Activated CD8-positive, alpha-beta T cell treated with anti-CD3 and anti-CD28 coated beads, Interleukin-2, amount 10 ng/mL, durations not matched to agents 7 days and 5 days (primary cell): ENCODE results near the gene ANKRD13D. TPM values are rescaled to one million over a fixed set of nuclear protein-coding genes. Genes with fewer than 3 reads are reported as not detected.

Experiments
- ATAC-seq: fragments of 150-1000 bp; cut with Tn5 transposase; one replicate; pipeline ENCODE4 v1.10.0; 2021; ENCODE audit warnings: moderate library complexity
- CTCF ChIA-PET: fragments of 350-600 bp; sonication (Branson Sonifier 250); formaldehyde crosslinking; loops from one replicate; lab custom pipeline; 2021; ENCODE audit warnings: antibody characterized with exemption; lab: Charles Lee
- POLR2A ChIA-PET: fragments of 350-600 bp; sonication (Branson Sonifier 250); formaldehyde crosslinking; loops from one replicate; lab custom pipeline; 2021; ENCODE audit warnings: antibody characterized with exemption; lab: Charles Lee
- DNase-seq: peaks from one replicate; pipeline ENCODE4 v3.0.0-alpha.2; 2020
- H3K27ac Mint-ChIP-seq: one replicate; pipeline ENCODE4 v1.8.0; 2021; ENCODE audit warnings: mild to moderate bottlenecking, mixed read lengths
- H3K27me3 Mint-ChIP-seq: one replicate; pipeline ENCODE4 v1.8.0; 2021; ENCODE audit warnings: low read depth, mixed read lengths
- H3K36me3 Mint-ChIP-seq: one replicate; pipeline ENCODE4 v1.8.0; 2021; ENCODE audit warnings: low read depth, mixed read lengths
- H3K4me1 Mint-ChIP-seq: one replicate; pipeline ENCODE4 v1.8.0; 2021; ENCODE audit warnings: low read depth, mixed read lengths
- H3K4me3 Mint-ChIP-seq: one replicate; pipeline ENCODE4 v1.8.0; 2021; ENCODE audit warnings: mild to moderate bottlenecking, mixed read lengths
- H3K9me3 Mint-ChIP-seq: one replicate; pipeline ENCODE4 v1.8.0; 2022; ENCODE audit warnings: mixed read lengths; ENCODE audit not compliant: insufficient read depth
- total RNA-seq, 2 experiments: library from RNA; stranded (reverse); gene quantifications; one replicate each; pipeline ENCODE4 v1.2.3, GENCODE V29; 2021

The ANKRD13D gene
- total RNA-seq, 2 experiments from 2014 or later, result 179 to 189 TPM

- Mint-ChIP-seq H3K36me3 (peaks cover 88% of the 10 kb centered on the region), H3K9me3 (no peaks in the 10 kb centered on the region), H3K4me1 (peaks cover 74% of the 10 kb centered on the region), H3K27me3 (no peaks in the 10 kb centered on the region), H3K4me3 (no peak overlapping the region), H3K27ac (peak overlapping the region; percentile 57)
- DNase-seq (no peak), ATAC-seq (no peak)
- ChIA-PET POLR2A (interaction anchor here (0.6 to 2.4 kb wide), 2 partner anchors 10 to 184 kb away, joined by 5 to 18 read pairs; no protein-coding TSS in a partner anchor), CTCF (interaction anchor here (1.6 kb wide), 1 partner anchor 35 kb away, joined by 7 read pairs; no protein-coding TSS in a partner anchor)
Observed at GRCh38 chr11:67282155-67282875, 6.8 kb upstream of the ANKRD13D start.

GRCh38 chr11:67282876-67283371 lies 6.2 kb upstream of the ANKRD13D start:
- Mint-ChIP-seq H3K27me3 (no peaks in the 10 kb centered on the region), H3K27ac (peak overlapping the region; percentile 57), H3K4me1 (peaks cover 74% of the 10 kb centered on the region), H3K4me3 (no peak overlapping the region), H3K9me3 (no peaks in the 10 kb centered on the region), H3K36me3 (peaks cover 89% of the 10 kb centered on the region)
- CTCF ChIA-PET, result interaction anchor here (0.9 to 1.6 kb wide), 3 partner anchors 15 to 34 kb away, joined by 3 to 7 read pairs (median 3); partner anchors contain the start of gene GRK2
- DNase-seq (no peak), ATAC-seq (no peak)
- POLR2A ChIA-PET, result interaction anchor here (0.6 to 2.4 kb wide), 3 partner anchors 10 to 346 kb away, joined by 3 to 18 read pairs (median 5); no protein-coding TSS in a partner anchor

GRCh38 chr11:67283481-67283963 lies 5.6 kb upstream of the ANKRD13D start:
- H3K4me1 Mint-ChIP-seq, result peaks cover 71% of the 10 kb centered on the region
- no peak for ATAC-seq
- ChIA-PET POLR2A (interaction anchor here (0.6 to 2.4 kb wide), 2 partner anchors 11 to 345 kb away, joined by 3 to 18 read pairs; no protein-coding TSS in a partner anchor), CTCF (interaction anchor here (0.9 to 1.6 kb wide), 3 partner anchors 15 to 34 kb away, joined by 3 to 7 read pairs (median 3); partner anchors contain the start of gene GRK2)
- peak overlapping the region; percentile 57 for H3K27ac Mint-ChIP-seq
- H3K9me3 Mint-ChIP-seq, result no peaks in the 10 kb centered on the region
- no peak overlapping the region for H3K4me3 Mint-ChIP-seq
- no peak for DNase-seq
- no peaks in the 10 kb centered on the region for H3K27me3 Mint-ChIP-seq
- H3K36me3 Mint-ChIP-seq, result peaks cover 84% of the 10 kb centered on the region

GRCh38 chr11:67284811-67285540 lies 4.1 kb upstream of the ANKRD13D start:
- H3K9me3 Mint-ChIP-seq, result no peaks in the 10 kb centered on the region
- H3K27me3 Mint-ChIP-seq, result no peaks in the 10 kb centered on the region
- ChIA-PET POLR2A (interaction anchor here (0.6 to 7.5 kb wide), 3 partner anchors 12 to 45 kb away, joined by 3 to 201 read pairs (median 18); partner anchors contain the start of gene GRK2), CTCF (no interaction called here)
- H3K4me3 Mint-ChIP-seq, result no peak overlapping the region
- H3K36me3 Mint-ChIP-seq, result peaks cover 75% of the 10 kb centered on the region
- DNase-seq (no peak), ATAC-seq (no peak)
- peak overlapping the region; percentile 64 for H3K27ac Mint-ChIP-seq
- peaks cover 60% of the 10 kb centered on the region for H3K4me1 Mint-ChIP-seq

GRCh38 chr11:67285541-67286498 lies 3.3 kb upstream of the ANKRD13D start:
- Mint-ChIP-seq H3K27me3 (no peaks in the 10 kb centered on the region), H3K27ac (peak overlapping the region; percentile 97), H3K4me1 (peaks cover 64% of the 10 kb centered on the region), H3K4me3 (peak overlapping the region; percentile 75), H3K36me3 (peaks cover 74% of the 10 kb centered on the region), H3K9me3 (no peaks in the 10 kb centered on the region)
- POLR2A ChIA-PET, result interaction anchor here (0.6 to 7.5 kb wide), 4 partner anchors 8 to 297 kb away, joined by 3 to 201 read pairs (median 48); partner anchors contain the start of genes GRK2 and GSTP1
- DNase-seq (no peak), ATAC-seq (no peak)
- CTCF ChIA-PET, result interaction anchor here (3.4 to 5.5 kb wide), 2 partner anchors 9 to 16 kb away, joined by 36 to 60 read pairs; partner anchors contain the start of gene GRK2

DNA sequence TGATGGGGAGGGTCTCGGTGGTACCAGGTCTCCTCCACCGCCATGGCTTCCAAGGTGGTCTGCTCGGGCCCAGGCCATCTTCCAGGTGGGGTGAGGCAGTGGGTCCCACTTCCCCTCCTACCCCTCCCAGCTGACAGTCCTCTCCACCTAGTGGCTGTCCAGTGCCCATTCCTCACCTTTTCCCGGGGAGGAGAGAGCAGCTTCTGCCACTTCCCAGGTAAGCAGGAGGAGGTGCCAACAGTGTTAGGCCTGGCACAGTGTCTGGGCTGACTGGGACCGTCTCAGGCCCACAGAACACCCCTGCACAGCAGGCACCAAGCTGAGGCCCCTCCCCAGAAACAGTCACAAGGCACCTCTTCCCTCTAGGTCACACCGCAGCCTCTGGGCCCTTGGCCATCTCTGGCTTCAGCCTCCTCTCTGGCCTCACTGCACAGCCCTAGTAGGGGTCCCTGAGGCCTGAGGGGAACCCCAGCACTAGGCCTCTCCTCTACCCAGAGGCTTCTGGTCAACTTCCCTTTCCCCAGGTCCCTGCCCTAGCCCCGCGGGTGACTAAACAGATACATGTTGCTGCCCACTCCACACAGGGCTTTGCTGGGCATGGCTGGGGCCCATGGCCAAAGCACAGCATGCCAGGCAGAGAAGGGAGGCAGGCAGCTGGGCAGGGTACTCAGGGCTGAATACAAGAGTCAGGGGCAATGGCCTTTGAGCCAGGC lies 2.3 kb upstream of the ANKRD13D start:
- no peak for DNase-seq
- peak overlapping the region; percentile 75 for H3K4me3 Mint-ChIP-seq
- CTCF ChIA-PET, result interaction anchor here (2.7 to 5.5 kb wide), 4 partner anchors 7 to 25 kb away, joined by 9 to 60 read pairs (median 26); partner anchors contain the start of gene GRK2

DNA sequence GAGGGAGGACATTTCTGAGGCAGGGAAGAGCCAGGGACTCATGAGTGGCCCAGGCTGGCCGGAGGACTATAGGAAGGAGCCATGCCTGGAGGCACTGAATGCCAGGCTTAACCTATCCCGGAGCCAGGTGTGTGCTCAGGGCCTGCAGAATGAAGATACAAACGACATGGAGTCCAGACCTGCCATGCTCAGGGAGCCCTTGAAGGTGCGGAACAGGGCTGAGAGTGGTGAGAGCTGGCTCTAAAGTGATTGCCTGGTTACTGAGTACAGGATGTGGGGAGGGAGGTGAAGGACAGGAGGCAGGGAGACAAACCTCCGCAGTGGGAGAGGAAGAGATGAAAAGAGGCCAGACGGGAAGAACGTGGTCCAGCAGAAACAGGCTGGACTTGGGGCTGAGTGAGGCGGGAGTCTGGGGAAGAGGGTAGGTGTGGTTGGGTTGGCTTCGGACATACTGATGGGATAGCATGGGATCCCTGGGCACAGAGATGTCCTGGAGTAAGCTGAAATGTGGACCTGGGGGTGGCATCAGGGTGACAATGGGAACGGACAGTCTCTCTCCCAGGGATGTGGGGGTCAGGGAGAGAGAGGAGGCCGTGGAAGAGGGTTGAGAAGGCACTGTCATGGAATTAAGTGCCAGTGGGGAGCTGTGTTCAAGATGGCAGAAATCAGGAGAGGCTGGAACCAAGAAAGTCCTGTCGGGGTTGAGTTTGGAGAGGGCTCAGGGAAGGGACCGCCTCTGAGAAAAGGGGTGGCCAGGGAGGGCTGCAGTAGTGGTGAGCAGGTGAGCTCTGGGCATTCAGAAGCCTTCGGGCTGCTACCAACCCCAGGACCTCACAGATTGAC lies 1.5 kb upstream of the ANKRD13D start:
- DNase-seq, result peak; percentile 76
- Mint-ChIP-seq H3K36me3 (peaks cover 77% of the 10 kb centered on the region), H3K9me3 (no peaks in the 10 kb centered on the region), H3K27me3 (no peaks in the 10 kb centered on the region), H3K4me1 (peaks cover 78% of the 10 kb centered on the region), H3K27ac (peak overlapping the region; percentile 97), H3K4me3 (peak overlapping the region; percentile 75)
- ChIA-PET POLR2A (interaction anchor here (0.9 to 7.5 kb wide), 11 partner anchors 10 to 296 kb away, joined by 3 to 201 read pairs (median 11); partner anchors contain the start of genes GRK2, GSTP1, POLD4 and PTPRCAP), CTCF (interaction anchor here (1.0 to 5.5 kb wide), 8 partner anchors 8 to 58 kb away, joined by 3 to 60 read pairs (median 12); partner anchors contain the start of gene GRK2)
- ATAC-seq, result peak; percentile 25

More for the DNA sequence above, 2.3 kb upstream of the ANKRD13D start:
- ATAC-seq, result no peak
- H3K27ac Mint-ChIP-seq, result peak overlapping the region; percentile 97
- peaks cover 75% of the 10 kb centered on the region for H3K36me3 Mint-ChIP-seq
- POLR2A ChIA-PET, result interaction anchor here (1.0 to 7.5 kb wide), 7 partner anchors 9 to 296 kb away, joined by 3 to 201 read pairs (median 11); partner anchors contain the start of genes GRK2, GSTP1, POLD4 and PTPRCAP
- peaks cover 74% of the 10 kb centered on the region for H3K4me1 Mint-ChIP-seq
- no peaks in the 10 kb centered on the region for H3K27me3 Mint-ChIP-seq
- H3K9me3 Mint-ChIP-seq, result no peaks in the 10 kb centered on the region

- Mint-ChIP-seq H3K9me3 (no peaks in the 10 kb centered on the region), H3K27ac (peak overlapping the region; percentile 97), H3K36me3 (peaks cover 77% of the 10 kb centered on the region), H3K4me1 (peaks cover 78% of the 10 kb centered on the region), H3K27me3 (no peaks in the 10 kb centered on the region), H3K4me3 (peak overlapping the region; percentile 75)
- DNase-seq (no peak), ATAC-seq (no peak)
- ChIA-PET CTCF (interaction anchor here (1.0 to 5.5 kb wide), 8 partner anchors 9 to 58 kb away, joined by 3 to 60 read pairs (median 12); partner anchors contain the start of gene GRK2), POLR2A (interaction anchor here (0.9 to 7.5 kb wide), 11 partner anchors 10 to 150 kb away, joined by 3 to 201 read pairs (median 11); partner anchors contain the start of genes GRK2, POLD4, PTPRCAP and SSH3)
Observed at GRCh38 chr11:67288198-67288451, 978 bp upstream of the ANKRD13D start.
